CD4-positive, alpha-beta memory T cell (primary cell): Measurements from ENCODE around the gene ADRA1B. TPM values are rescaled to one million over a fixed set of nuclear protein-coding genes. Genes with fewer than 3 reads are reported as not detected.

Source experiments
- CTCF ChIA-PET: fragments of 350-600 bp; sonication (Branson Sonifier 250); formaldehyde crosslinking; loops from one replicate; lab custom pipeline; 2021; ENCODE audit warnings: inconsistent platforms; ENCODE audit not compliant: partially characterized antibody; lab: Charles Lee
- POLR2A ChIA-PET: fragments of 350-600 bp; sonication (Branson Sonifier 250); formaldehyde crosslinking; loops from one replicate; lab custom pipeline; 2021; ENCODE audit not compliant: partially characterized antibody; lab: Charles Lee
- DNase-seq, 5 donors: peaks; one replicate each; pipeline versions ENCODE4 v3.0.0 to v3.0.0-alpha.2; 2020 to 2022; ENCODE audit warnings: mixed read lengths in 1 of 5
- H3K27ac ChIP-seq: one replicate; pipeline ENCODE4 v1.7.0; 2013; ENCODE audit warnings: low read depth, low read length
- H3K27me3 ChIP-seq: 2 replicates; pipeline ENCODE4 v1.7.0; 2013; ENCODE audit warnings: mild to moderate bottlenecking, low read length, moderate library complexity; ENCODE audit not compliant: insufficient read depth
- H3K36me3 ChIP-seq: 2 replicates; pipeline ENCODE4 v1.7.0; 2013; ENCODE audit warnings: mild to moderate bottlenecking, low read length, moderate library complexity; ENCODE audit not compliant: insufficient read depth
- H3K4me1 ChIP-seq: 2 replicates; pipeline ENCODE4 v1.7.0; 2013; ENCODE audit warnings: mild to moderate bottlenecking, low read length, moderate library complexity; ENCODE audit not compliant: insufficient read depth
- H3K4me3 ChIP-seq, 2 donors: one replicate each; pipeline ENCODE4 v1.7.0; 2013; ENCODE audit warnings: low read length in 2 of 2, mild to moderate bottlenecking in 1 of 2
- H3K9me3 ChIP-seq, 2 donors: one replicate each; pipeline ENCODE4 v1.7.0; 2013; ENCODE audit warnings: low read length in 2 of 2, control low read depth in 1 of 2; ENCODE audit not compliant: control insufficient read depth in 1 of 2
- H3K27ac Mint-ChIP-seq, 7 donors: one replicate each; pipeline ENCODE4 v1.8.0; 2020 to 2021; ENCODE audit warnings: mixed read lengths in 7 of 7, mild to moderate bottlenecking in 6 of 7, inconsistent platforms in 3 of 7, moderate library complexity in 3 of 7
- H3K27me3 Mint-ChIP-seq, 2 donors: one replicate each; pipeline ENCODE4 v1.8.0; 2020 to 2021; ENCODE audit warnings: mixed read lengths in 2 of 2
- H3K36me3 Mint-ChIP-seq, 2 donors: one replicate each; pipeline ENCODE4 v1.8.0; 2020 to 2021; ENCODE audit warnings: mixed read lengths in 2 of 2, inconsistent platforms in 1 of 2, mild to moderate bottlenecking in 1 of 2
- H3K4me1 Mint-ChIP-seq, 4 donors: one replicate each; pipeline ENCODE4 v1.8.0; 2020 to 2021; ENCODE audit warnings: mixed read lengths in 4 of 4, mild to moderate bottlenecking in 1 of 4
- H3K4me3 Mint-ChIP-seq, 8 donors: one replicate each; pipeline ENCODE4 v1.8.0; 2020 to 2021; ENCODE audit warnings: mixed read lengths in 8 of 8, mild to moderate bottlenecking in 7 of 8, moderate library complexity in 6 of 8, inconsistent platforms in 3 of 8
- H3K9me3 Mint-ChIP-seq, 8 donors: one replicate each; pipeline ENCODE4 v1.8.0; 2020 to 2021; ENCODE audit warnings: mixed read lengths in 8 of 8, mild to moderate bottlenecking in 5 of 8, inconsistent platforms in 3 of 8, moderate library complexity in 1 of 8
- intact Hi-C: fragments of 100-400 bp; cut with micrococcal nuclease; formaldehyde crosslinking; loops from one replicate; pipeline ENCODE4 v1.15.1; 2023
- polyA plus RNA-seq, 2 donors: library from polyadenylated mRNA; unstranded; fragments of 300-500 nt; fragmentation: Illumina TruSeq; gene quantifications; one replicate each; pipeline ENCODE4 v1.2.3, GENCODE V29; 2021
- total RNA-seq, 2 experiments: library from RNA; stranded (reverse); gene quantifications; one replicate each; pipeline ENCODE4 v1.2.3, GENCODE V29; 2021

The ADRA1B gene
- total and polyA plus RNA-seq, 4 experiments from 2014 or later: not detected

GRCh38 chr5:159982421-159983173, 66.3 kb downstream of the ADRA1B start:
- Histone ChIP-seq H3K27ac (no peak overlapping the region), H3K36me3 (no peaks in the 10 kb centered on the region), H3K4me3 (no peak overlapping the region), H3K4me1 (no peaks in the 10 kb centered on the region), H3K27me3 (peaks cover under 1% of the 10 kb centered on the region), H3K9me3 (no peaks in the 10 kb centered on the region)
- no peak for DNase-seq
- Mint-ChIP-seq H3K9me3 (peaks cover 0 to 1% (median 0%) of the 10 kb centered on the region in 8 donors), H3K36me3 (no peaks in the 10 kb centered on the region), H3K4me3 (no peak overlapping the region), H3K4me1 (peaks cover 0 to 3% (median 0%) of the 10 kb centered on the region in 4 donors), H3K27me3 (peaks cover 4 to 15% of the 10 kb centered on the region in 2 donors), H3K27ac (no peak overlapping the region)
- intact Hi-C loops: no loop called here
- CTCF ChIA-PET: no interaction called here
- POLR2A ChIA-PET: no interaction called here

DNA sequence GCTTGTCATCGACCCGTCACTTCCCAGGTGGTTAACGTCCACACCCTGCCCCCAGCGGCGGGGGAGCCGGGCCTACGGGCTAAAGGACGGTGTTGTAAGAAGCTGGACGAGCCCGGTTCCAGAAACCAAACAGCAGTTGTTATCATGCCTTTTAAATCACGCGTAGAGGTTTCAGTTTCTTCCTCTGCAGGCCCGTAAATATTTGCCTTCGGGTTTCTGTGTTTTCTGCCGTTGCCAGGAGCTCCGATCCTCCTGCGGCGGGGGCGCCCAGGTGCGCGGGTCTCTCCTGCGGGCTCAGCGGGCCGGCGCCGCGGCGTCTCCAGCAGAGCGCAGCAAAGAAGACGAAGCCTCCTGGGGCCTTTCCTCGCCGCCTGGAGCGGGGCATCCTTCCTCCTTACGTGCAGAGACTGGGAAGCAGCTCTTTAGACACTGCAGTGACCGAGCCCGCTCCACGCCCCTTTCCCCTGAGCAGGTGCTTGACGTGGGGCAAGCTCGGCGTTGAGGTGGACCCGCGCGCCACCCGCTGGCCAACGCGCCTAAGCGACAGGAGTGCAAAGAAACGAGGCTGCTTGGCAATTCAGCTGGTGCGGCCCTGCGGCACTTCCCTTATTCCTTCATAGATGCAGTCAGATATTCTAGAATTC, 70.9 kb downstream of the ADRA1B start:
- Histone ChIP-seq H3K27me3 (no peaks in the 10 kb centered on the region), H3K36me3 (no peaks in the 10 kb centered on the region), H3K4me1 (no peaks in the 10 kb centered on the region), H3K27ac (no peak overlapping the region), H3K4me3 (peak overlapping the region in 1 of 2 donors; percentile 44), H3K9me3 (no peaks in the 10 kb centered on the region)
- peak overlapping the region; percentile 52 to 79 (median 72) for H3K4me3 Mint-ChIP-seq
- intact Hi-C loops: loop anchor here (1.0 to 5.0 kb wide), 4 partner anchors 470 to 831 kb away; partner anchors contain the start of gene RNF145
- peak; percentile 67 to 76 (median 72) for DNase-seq
- peak overlapping the region in 4 of 7 donors; percentile 25 to 66 (median 45) for H3K27ac Mint-ChIP-seq
- H3K27me3 Mint-ChIP-seq: peaks cover 14 to 15% of the 10 kb centered on the region in 2 donors
- ChIA-PET CTCF (interaction anchor here (0.6 to 5.5 kb wide), 61 partner anchors 9 to 1293 kb away, joined by 3 to 135 read pairs (median 5); partner anchors contain the start of gene TTC1), POLR2A (interaction anchor here (0.6 to 2.1 kb wide), 7 partner anchors 17 to 830 kb away, joined by 3 to 8 read pairs (median 5); partner anchors contain the start of gene TTC1)
- peaks cover 0 to 6% of the 10 kb centered on the region in 2 donors for H3K36me3 Mint-ChIP-seq
- H3K9me3 Mint-ChIP-seq: peaks cover 0 to 8% (median under 1%) of the 10 kb centered on the region in 8 donors
- H3K4me1 Mint-ChIP-seq: peaks cover 0 to 3% (median 0%) of the 10 kb centered on the region in 4 donors

DNA sequence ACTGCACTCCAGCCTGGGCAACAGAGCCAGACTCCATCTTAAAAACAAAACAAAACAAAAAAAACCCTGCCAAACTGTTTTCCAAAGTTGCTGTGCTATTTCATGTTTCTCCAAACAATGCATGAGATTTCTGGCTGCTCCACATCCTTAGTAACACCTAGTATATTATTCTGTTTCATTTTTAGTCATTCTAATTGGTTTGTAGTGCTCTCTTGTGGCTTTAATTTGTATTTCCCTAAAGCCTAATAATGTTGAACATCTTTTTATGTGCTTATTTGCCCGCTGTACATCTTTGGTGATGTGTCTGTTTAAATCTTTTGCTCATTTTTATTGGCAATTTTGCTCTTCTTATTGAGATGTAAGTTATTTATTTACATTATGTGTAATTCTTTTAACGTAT, 74.2 kb downstream of the ADRA1B start:
- Histone ChIP-seq H3K4me1 (no peaks in the 10 kb centered on the region), H3K27me3 (no peaks in the 10 kb centered on the region), H3K36me3 (no peaks in the 10 kb centered on the region), H3K27ac (no peak overlapping the region), H3K4me3 (no peak overlapping the region), H3K9me3 (peaks cover 0 to 4% of the 10 kb centered on the region in 2 donors)
- H3K27me3 Mint-ChIP-seq: peaks cover 15 to 22% of the 10 kb centered on the region in 2 donors
- peaks cover 0 to 18% (median 12%) of the 10 kb centered on the region in 8 donors for H3K9me3 Mint-ChIP-seq
- DNase-seq: no peak
- H3K27ac Mint-ChIP-seq: no peak overlapping the region
- ChIA-PET POLR2A (no interaction called here), CTCF (interaction anchor here (1.5 kb wide), 1 partner anchor 545 kb away, joined by 6 read pairs; no protein-coding TSS in a partner anchor)
- intact Hi-C loops: no loop called here
- no peak overlapping the region for H3K4me3 Mint-ChIP-seq
- peaks cover 0 to 6% of the 10 kb centered on the region in 2 donors for H3K36me3 Mint-ChIP-seq
- peaks cover 0 to 3% (median 0%) of the 10 kb centered on the region in 4 donors for H3K4me1 Mint-ChIP-seq

DNA sequence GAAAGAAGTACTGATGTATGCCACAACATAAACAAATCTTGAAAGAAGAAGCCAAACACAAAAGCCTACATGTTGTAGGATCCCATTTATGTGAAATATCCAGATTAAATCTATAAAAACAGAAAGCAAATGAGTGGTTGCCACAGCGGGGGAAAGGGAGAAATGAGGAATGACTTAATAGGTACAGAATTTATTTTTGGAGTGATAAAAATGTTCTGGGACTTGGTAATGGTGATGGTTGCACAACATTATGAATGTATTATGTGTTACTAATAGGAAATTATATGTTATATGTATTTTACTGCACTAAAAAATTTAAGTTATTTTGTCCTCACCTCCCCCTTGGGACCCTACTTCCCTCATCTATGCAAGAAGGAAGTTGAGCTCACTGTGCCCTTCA, 76.3 kb downstream of the ADRA1B start:
- no peak overlapping the region for H3K27ac ChIP-seq
- Mint-ChIP-seq H3K27ac (no peak overlapping the region), H3K4me3 (no peak overlapping the region), H3K4me1 (no peaks in the 10 kb centered on the region), H3K36me3 (peaks cover 0 to 6% of the 10 kb centered on the region in 2 donors), H3K9me3 (peaks cover 0 to 18% (median 12%) of the 10 kb centered on the region in 8 donors), H3K27me3 (peaks cover 17 to 25% of the 10 kb centered on the region in 2 donors)
- DNase-seq: no peak
- ChIA-PET POLR2A (no interaction called here), CTCF (interaction anchor here (1.6 kb wide), 1 partner anchor 31 kb away, joined by 4 read pairs; no protein-coding TSS in a partner anchor)
- intact Hi-C loops: no loop called here
- H3K27me3 ChIP-seq: no peaks in the 10 kb centered on the region
- no peak overlapping the region for H3K4me3 ChIP-seq
- H3K4me1 ChIP-seq: no peaks in the 10 kb centered on the region
- no peaks in the 10 kb centered on the region for H3K36me3 ChIP-seq
- H3K9me3 ChIP-seq: peaks cover 0 to 4% of the 10 kb centered on the region in 2 donors

- H3K27me3 ChIP-seq: no peaks in the 10 kb centered on the region
- H3K27ac Mint-ChIP-seq: no peak overlapping the region
- no peak for DNase-seq
- H3K36me3 ChIP-seq: no peaks in the 10 kb centered on the region
- H3K27me3 Mint-ChIP-seq: peaks cover 17 to 24% of the 10 kb centered on the region in 2 donors
- POLR2A ChIA-PET: no interaction called here
- CTCF ChIA-PET: interaction anchor here (0.8 to 1.7 kb wide), 3 partner anchors 14 to 860 kb away, joined by 3 to 4 read pairs (median 3); no protein-coding TSS in a partner anchor
- intact Hi-C loops: no loop called here
- H3K36me3 Mint-ChIP-seq: peaks cover 0 to 6% of the 10 kb centered on the region in 2 donors
- no peak overlapping the region for H3K27ac ChIP-seq
- no peaks in the 10 kb centered on the region for H3K4me1 Mint-ChIP-seq
- H3K9me3 Mint-ChIP-seq: peaks cover 0 to 18% (median 12%) of the 10 kb centered on the region in 8 donors
- no peaks in the 10 kb centered on the region for H3K4me1 ChIP-seq
- H3K4me3 Mint-ChIP-seq: no peak overlapping the region
- H3K4me3 ChIP-seq: no peak overlapping the region
- H3K9me3 ChIP-seq: peaks cover 0 to 4% of the 10 kb centered on the region in 2 donors
Observed at GRCh38 chr5:159993194-159993593, 76.9 kb downstream of the ADRA1B start.

DNA sequence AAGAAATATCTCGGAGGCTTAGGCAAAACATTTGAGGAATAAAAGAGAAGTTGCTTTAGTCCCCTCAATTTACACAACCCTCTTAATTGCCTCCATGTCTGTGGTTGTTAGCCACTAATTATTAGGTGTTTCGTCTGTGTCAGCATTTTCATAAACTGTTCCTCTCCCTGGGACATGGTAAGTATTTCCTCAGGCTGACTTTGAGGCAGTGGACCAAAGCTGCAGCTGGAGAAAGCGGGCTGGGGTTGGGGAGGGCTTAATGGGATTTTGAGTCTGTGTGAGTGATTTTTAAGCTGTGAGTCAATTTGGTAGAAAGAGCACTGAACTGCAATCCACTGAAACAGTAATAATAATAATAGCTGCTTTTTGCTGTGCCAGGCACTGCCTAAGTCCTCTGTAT, 79.6 kb downstream of the ADRA1B start:
- H3K9me3 Mint-ChIP-seq: peaks cover 0 to 18% (median 12%) of the 10 kb centered on the region in 8 donors
- peaks cover 0 to 6% of the 10 kb centered on the region in 2 donors for H3K36me3 Mint-ChIP-seq
- Histone ChIP-seq H3K9me3 (peaks cover 0 to 4% of the 10 kb centered on the region in 2 donors), H3K4me3 (no peak overlapping the region), H3K27me3 (peaks cover 2% of the 10 kb centered on the region), H3K27ac (no peak overlapping the region), H3K36me3 (no peaks in the 10 kb centered on the region), H3K4me1 (no peaks in the 10 kb centered on the region)
- no peak overlapping the region for H3K27ac Mint-ChIP-seq
- no peak for DNase-seq
- no peak overlapping the region for H3K4me3 Mint-ChIP-seq
- intact Hi-C loops: no loop called here
- POLR2A ChIA-PET: no interaction called here
- CTCF ChIA-PET: interaction anchor here (3.3 kb wide), 1 partner anchor 9 kb away, joined by 20 read pairs; no protein-coding TSS in a partner anchor
- H3K27me3 Mint-ChIP-seq: peaks cover 16 to 22% of the 10 kb centered on the region in 2 donors
- H3K4me1 Mint-ChIP-seq: no peaks in the 10 kb centered on the region
